ENCODE measurements around the gene TP53.

TP53 gene

DNA sequence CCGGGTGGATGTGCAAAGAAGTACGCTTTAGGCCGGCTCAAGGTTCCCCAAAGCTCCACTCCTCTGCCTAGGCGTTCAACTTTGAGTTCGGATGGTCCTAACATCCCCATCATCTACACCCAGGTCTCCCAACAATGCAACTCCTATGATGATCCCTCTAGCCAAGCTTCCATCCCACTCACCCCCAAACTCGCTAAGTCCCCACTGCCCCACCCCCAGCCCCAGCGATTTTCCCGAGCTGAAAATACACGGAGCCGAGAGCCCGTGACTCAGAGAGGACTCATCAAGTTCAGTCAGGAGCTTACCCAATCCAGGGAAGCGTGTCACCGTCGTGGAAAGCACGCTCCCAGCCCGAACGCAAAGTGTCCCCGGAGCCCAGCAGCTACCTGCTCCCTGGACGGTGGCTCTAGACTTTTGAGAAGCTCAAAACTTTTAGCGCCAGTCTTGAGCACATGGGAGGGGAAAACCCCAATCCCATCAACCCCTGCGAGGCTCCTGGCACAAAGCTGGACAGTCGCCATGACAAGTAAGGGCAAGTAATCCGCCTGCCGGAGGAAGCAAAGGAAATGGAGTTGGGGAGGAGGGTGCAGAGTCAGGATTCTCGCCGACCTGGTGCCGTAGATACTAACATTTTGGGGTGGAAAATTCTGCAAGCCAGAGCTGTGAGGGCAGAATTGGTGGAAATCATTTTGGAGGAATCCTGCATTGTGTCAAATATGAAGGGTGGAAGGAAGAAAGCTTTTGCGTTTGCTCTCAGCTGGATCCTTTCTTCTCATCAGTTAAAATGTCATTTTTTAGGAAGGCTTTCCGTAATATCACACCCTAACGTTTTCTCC is at the start of gene TP53:
TP53 (minus strand) TSS at position 419 of the 836 bp plus-strand sequence. CDS start 10,896 bp downstream, outside the sequence.
- H3K4me3 ChIP-seq (replicated peaks; ENCODE audit: low read depth, low read length), result peak within 1 kb of the TSS; percentile 99
- peak; percentile 4 for TF ChIP-seq CTCF (IDR thresholded peaks at IDR 0.05; ENCODE audit: low read length, missing control alignments)
- peak; percentile 92 for DNase-seq (ENCODE audit: low read depth)

DNA sequence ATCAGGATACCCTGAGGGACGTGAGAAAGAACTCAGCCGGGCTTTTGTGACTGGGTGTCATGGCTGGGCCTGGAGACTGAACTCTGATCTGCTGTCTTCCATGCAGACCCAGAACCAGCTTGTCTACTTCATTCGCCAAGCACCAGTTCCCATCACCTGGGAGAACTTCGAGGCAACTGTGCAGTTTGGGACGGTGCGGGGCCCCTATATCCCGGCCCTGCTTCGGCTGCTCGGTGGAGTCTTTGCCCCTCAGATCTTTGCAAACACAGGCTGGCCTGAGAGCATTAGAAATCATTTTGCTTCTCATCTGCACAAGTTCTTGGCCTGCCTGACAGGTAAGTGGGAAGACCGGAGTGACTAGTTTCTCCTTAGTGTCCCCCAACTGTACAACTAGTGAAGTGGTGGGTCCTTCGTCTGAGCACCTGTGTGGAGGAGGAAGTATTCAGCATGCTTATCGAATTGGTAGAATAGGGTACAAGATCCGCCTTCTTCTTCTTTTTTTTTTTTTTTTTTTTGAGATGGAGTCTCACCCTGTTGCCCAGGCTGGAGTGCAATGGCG is 45.8 kb upstream of the TP53 start:
- H3K4me3 ChIP-seq (replicated peaks; ENCODE audit: low read depth, low read length), result no peak overlapping the region
- TF ChIP-seq CTCF (IDR thresholded peaks at IDR 0.05; ENCODE audit: low read length, missing control alignments), result no peak
- no peak for DNase-seq (ENCODE audit: low read depth)

- no peak for TF ChIP-seq CTCF (IDR thresholded peaks at IDR 0.05; ENCODE audit: low read length, missing control alignments)
- no peak for DNase-seq (ENCODE audit: low read depth)
- H3K4me3 ChIP-seq (replicated peaks; ENCODE audit: low read depth, low read length), result no peak overlapping the region
Measured at GRCh38 chr17:7729816-7730215, 42.5 kb upstream of the TP53 start.

DNA sequence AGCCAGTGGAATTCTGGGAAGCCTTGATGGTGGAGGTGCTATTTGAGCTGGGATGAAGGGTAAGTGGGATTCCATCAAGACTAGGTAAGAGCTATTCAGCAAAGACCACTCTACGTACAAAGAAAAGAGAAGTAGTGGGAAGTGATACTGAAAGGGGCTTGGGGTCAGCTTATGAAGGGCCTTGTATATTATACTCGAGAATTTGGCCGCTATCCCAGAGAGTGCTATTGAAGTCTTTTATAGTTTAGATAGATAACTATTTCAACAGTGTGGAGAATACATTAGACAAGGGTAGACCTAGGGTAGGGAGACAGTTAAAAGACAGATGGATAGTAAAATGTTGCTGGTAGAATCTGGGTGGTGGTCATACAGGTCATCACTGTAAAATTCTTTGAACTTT is 40.6 kb upstream of the TP53 start:
- TF ChIP-seq CTCF (IDR thresholded peaks at IDR 0.05; ENCODE audit: low read length, missing control alignments), result no peak
- DNase-seq (ENCODE audit: low read depth), result no peak
- H3K4me3 ChIP-seq (replicated peaks; ENCODE audit: low read depth, low read length), result no peak overlapping the region

GRCh38 chr17:7721612-7722011 is 34.3 kb upstream of the TP53 start:
- no peak overlapping the region for H3K4me3 ChIP-seq (replicated peaks; ENCODE audit: low read depth, low read length)
- no peak for DNase-seq (ENCODE audit: low read depth)
- no peak for TF ChIP-seq CTCF (IDR thresholded peaks at IDR 0.05; ENCODE audit: low read length, missing control alignments)

DNA sequence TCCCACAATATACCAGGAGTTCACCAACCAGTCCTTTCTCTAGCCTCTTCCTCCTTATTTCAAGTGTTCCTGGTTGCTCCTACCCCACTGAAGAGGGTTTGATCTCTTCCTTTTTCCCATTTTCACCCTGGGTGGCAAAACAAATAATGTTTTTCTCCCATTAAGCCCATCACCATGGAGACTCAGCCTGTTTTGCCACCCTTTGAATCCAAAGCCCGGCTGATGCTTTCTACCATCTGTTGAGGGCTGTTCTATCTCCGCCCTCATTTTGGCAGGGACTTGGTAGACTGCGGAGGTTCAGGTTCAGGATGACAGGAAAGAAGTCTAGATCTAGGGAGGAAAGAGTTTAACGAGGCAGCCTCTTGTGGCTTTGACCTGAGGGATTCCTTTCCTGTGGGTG is 32.8 kb upstream of the TP53 start:
- no peak for TF ChIP-seq CTCF (IDR thresholded peaks at IDR 0.05; ENCODE audit: low read length, missing control alignments)
- no peak for DNase-seq (ENCODE audit: low read depth)
- H3K4me3 ChIP-seq (replicated peaks; ENCODE audit: low read depth, low read length), result no peak overlapping the region

Data from fibroblast of pulmonary artery (primary cell).